Testis (tissue), 2 donors: ENCODE measurements around the gene TAB2.

Experiments
- POLR2A ChIP-seq: fragments of 450-650 bp; IDR thresholded peaks from one replicate; pipeline ENCODE4 v1.6.1; 2017; ENCODE audit warnings: antibody characterized with exemption, mild to moderate bottlenecking, moderate library complexity
- TF ChIP-seq, protein P1 (sequence below), 3 experiments: fragments of 450-650 bp in 2 of 3; fragments of 200-600 bp in 1 of 3; sonication (generic) in 1 of 3; IDR thresholded peaks; one replicate each; pipeline ENCODE4 v1.5.1; 2016 to 2019; ENCODE audit warnings: antibody characterized with exemption in 3 of 3, mild to moderate bottlenecking in 2 of 3, moderate library complexity in 1 of 3

GRCh38 chr6:149425224-149425623, 107.7 kb downstream of the TAB2 start:
- TF ChIP-seq, protein P1, sequence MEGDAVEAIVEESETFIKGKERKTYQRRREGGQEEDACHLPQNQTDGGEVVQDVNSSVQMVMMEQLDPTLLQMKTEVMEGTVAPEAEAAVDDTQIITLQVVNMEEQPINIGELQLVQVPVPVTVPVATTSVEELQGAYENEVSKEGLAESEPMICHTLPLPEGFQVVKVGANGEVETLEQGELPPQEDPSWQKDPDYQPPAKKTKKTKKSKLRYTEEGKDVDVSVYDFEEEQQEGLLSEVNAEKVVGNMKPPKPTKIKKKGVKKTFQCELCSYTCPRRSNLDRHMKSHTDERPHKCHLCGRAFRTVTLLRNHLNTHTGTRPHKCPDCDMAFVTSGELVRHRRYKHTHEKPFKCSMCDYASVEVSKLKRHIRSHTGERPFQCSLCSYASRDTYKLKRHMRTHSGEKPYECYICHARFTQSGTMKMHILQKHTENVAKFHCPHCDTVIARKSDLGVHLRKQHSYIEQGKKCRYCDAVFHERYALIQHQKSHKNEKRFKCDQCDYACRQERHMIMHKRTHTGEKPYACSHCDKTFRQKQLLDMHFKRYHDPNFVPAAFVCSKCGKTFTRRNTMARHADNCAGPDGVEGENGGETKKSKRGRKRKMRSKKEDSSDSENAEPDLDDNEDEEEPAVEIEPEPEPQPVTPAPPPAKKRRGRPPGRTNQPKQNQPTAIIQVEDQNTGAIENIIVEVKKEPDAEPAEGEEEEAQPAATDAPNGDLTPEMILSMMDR (IDR thresholded peaks at IDR 0.05) = no peak
- TF ChIP-seq POLR2A = no peak
